Vagina (tissue), 2 donors: ENCODE measurements around the gene CYBC1.

Experiments used
- CTCF ChIP-seq, 3 experiments: fragments of 450-650 bp in 2 of 3; fragments of 200-600 bp in 1 of 3; sonication (generic) in 1 of 3; IDR thresholded peaks; one replicate each; pipeline ENCODE4 v1.5.1; 2017 to 2019; ENCODE audit warnings: antibody characterized with exemption in 3 of 3, mild to moderate bottlenecking in 2 of 3, moderate library complexity in 2 of 3
- POLR2A ChIP-seq, 2 donors: fragments of 450-650 bp; IDR thresholded peaks; one replicate each; pipeline ENCODE4 v1.6.1; 2017; ENCODE audit warnings: antibody characterized with exemption in 2 of 2, mild to moderate bottlenecking in 2 of 2, moderate library complexity in 2 of 2

- TF ChIP-seq CTCF (IDR thresholded peaks at IDR 0.05) (no peak), POLR2A (IDR thresholded peaks at IDR 0.05) (peak in 1 of 2 donors; percentile 68)
Measured at GRCh38 chr17:82450357-82451106, at the start of gene CYBC1.
